Endothelial cell of umbilical vein (primary cell): ENCODE measurements around the gene MAP3K1. TPM values are rescaled to one million over a fixed set of nuclear protein-coding genes. Genes with fewer than 3 reads are reported as not detected.

ENCODE experiments used
- BruUV-seq: library from RNA; stranded (reverse); fragments of 400-500 nt; replicated peaks from 2 replicates; lab custom pipeline; 2021; lab: Mats Ljungman, UMichigan
- CTCF ChIA-PET: fragments of 300-600, 350-600 bp; sonication (Branson Sonifier 250); formaldehyde crosslinking; loops from one replicate; lab custom pipeline; 2021; ENCODE audit warnings: antibody characterized with exemption, inconsistent platforms; lab: Charles Lee
- POLR2A ChIA-PET: fragments of 300-600, 350-600 bp; sonication (Branson Sonifier 250); formaldehyde crosslinking; loops from one replicate; lab custom pipeline; 2021; ENCODE audit warnings: antibody characterized with exemption, inconsistent platforms; lab: Charles Lee
- DNase-seq: peaks from one replicate; pipeline ENCODE4 v3.0.0-alpha.2; 2011; ENCODE audit warnings: low read depth, low spot score
- FAIRE-seq: peaks from 2 replicates; lab custom pipeline; 2011; peaks lifted over from hg19 to GRCh38; lab: Jason Lieb, UNC
- H2AFZ ChIP-seq: 2 replicates; pipeline ENCODE4 v1.6.0; 2012; ENCODE audit warnings: low read depth, low read length, control low read depth, inconsistent platforms
- H3K27ac ChIP-seq: 2 replicates; pipeline ENCODE4 v1.5.1; 2011; ENCODE audit warnings: low read depth, mild to moderate bottlenecking, control low read depth, low read length, moderate library complexity; ENCODE audit not compliant: insufficient read depth
- H3K27me3 ChIP-seq, 2 experiments: 2 replicates each; pipeline versions ENCODE4 v1.6.0 to v1.6.1; 2011; ENCODE audit warnings: low read length in 2 of 2, mixed read lengths in 1 of 2; ENCODE audit not compliant: control insufficient read depth in 2 of 2, insufficient read depth in 2 of 2
- H3K36me3 ChIP-seq, 2 experiments: 2 replicates in 1 of 2; 3 replicates in 1 of 2; pipeline ENCODE4 v1.5.1; 2011; ENCODE audit warnings: low read length in 2 of 2, mild to moderate bottlenecking in 1 of 2, moderate library complexity in 1 of 2; ENCODE audit not compliant: control insufficient read depth in 2 of 2, insufficient read depth in 2 of 2; ENCODE audit errors: extremely low read depth in 1 of 2
- H3K4me1 ChIP-seq: 3 replicates; pipeline ENCODE4 v1.5.1; 2011; ENCODE audit warnings: mild to moderate bottlenecking, low read length; ENCODE audit not compliant: control insufficient read depth, insufficient read depth; ENCODE audit errors: extremely low read depth
- H3K4me2 ChIP-seq: 2 replicates; pipeline ENCODE4 v1.6.1; 2011; ENCODE audit warnings: low read length, control low read depth, mixed read lengths; ENCODE audit not compliant: insufficient read depth
- H3K4me3 ChIP-seq, 3 experiments: fragments of 200-600 bp in 1 of 3; sonication (generic), shearing (Covaris generic) in 1 of 3; replicated peaks in 1 of 3; 2 replicates each; pipeline ENCODE4 v1.5.1; 2011 to 2016; ENCODE audit warnings: control low read depth in 3 of 3, low read length in 3 of 3, mild to moderate bottlenecking in 2 of 3, inconsistent platforms in 1 of 3, low read depth in 1 of 3, moderate library complexity in 1 of 3; ENCODE audit not compliant: insufficient read depth in 1 of 3
- H3K79me2 ChIP-seq: 2 replicates; pipeline ENCODE4 v1.6.0; 2012; ENCODE audit warnings: low read length, inconsistent platforms; ENCODE audit not compliant: control insufficient read depth, insufficient read depth
- H3K9ac ChIP-seq: replicated peaks from 2 replicates; pipeline ENCODE3; 2011; ENCODE audit warnings: low read length, control low read depth; ENCODE audit not compliant: insufficient read depth; ENCODE audit errors: extremely low read depth
- H3K9me1 ChIP-seq: replicated peaks from 3 replicates; pipeline ENCODE4 v1.6.0; 2011; ENCODE audit warnings: mild to moderate bottlenecking, low read length; ENCODE audit not compliant: control insufficient read depth, insufficient read depth; ENCODE audit errors: extremely low read depth
- H3K9me3 ChIP-seq: replicated peaks from 2 replicates; pipeline ENCODE4 v1.5.1; 2012; ENCODE audit warnings: low read length, inconsistent platforms; ENCODE audit not compliant: control insufficient read depth, insufficient read depth
- H4K20me1 ChIP-seq: replicated peaks from 2 replicates; pipeline ENCODE3; 2011; ENCODE audit warnings: mild to moderate bottlenecking, low read length; ENCODE audit not compliant: control insufficient read depth, insufficient read depth; ENCODE audit errors: extremely low read depth
- CTCF ChIP-seq, 2 donors: IDR thresholded peaks; 1 replicate in 1 of 2; 2 replicates in 1 of 2; pipeline ENCODE4 v1.5.1; 2011; ENCODE audit warnings: low read length in 2 of 2, mild to moderate bottlenecking in 2 of 2, moderate library complexity in 2 of 2, control low read depth in 1 of 2, inconsistent platforms in 1 of 2, low read depth in 1 of 2; ENCODE audit not compliant: insufficient read depth in 1 of 2; ENCODE audit errors: extremely low read depth in 1 of 2
- EZH2 ChIP-seq: IDR thresholded peaks from 2 replicates; pipeline ENCODE4 v1.6.1; 2012; ENCODE audit warnings: borderline replicate concordance, low read depth, mild to moderate bottlenecking, moderate library complexity, low read length, inconsistent platforms; ENCODE audit not compliant: severe bottlenecking
- FOS ChIP-seq: IDR thresholded peaks from 2 replicates; pipeline ENCODE4 v1.6.1; 2011; ENCODE audit warnings: mild to moderate bottlenecking, low read length, moderate library complexity, borderline replicate concordance; ENCODE audit not compliant: insufficient read depth
- GATA2 ChIP-seq: IDR thresholded peaks from 2 replicates; pipeline ENCODE4 v1.7.0; 2011; ENCODE audit warnings: low read depth, mild to moderate bottlenecking, moderate library complexity, mixed read lengths, low read length; ENCODE audit not compliant: insufficient read length, insufficient read depth
- JUN ChIP-seq: IDR thresholded peaks from 2 replicates; pipeline ENCODE4 v1.6.1; 2011; ENCODE audit warnings: borderline replicate concordance, low read depth; ENCODE audit not compliant: insufficient read length, insufficient read depth
- MAX ChIP-seq: IDR thresholded peaks from 2 replicates; pipeline ENCODE4 v1.6.1; 2011; ENCODE audit not compliant: insufficient read depth, insufficient read length
- MYC ChIP-seq: IDR thresholded peaks from one replicate; pipeline ENCODE4 v1.6.1; 2011; ENCODE audit warnings: mild to moderate bottlenecking, low read depth, low read length
- POLR2A ChIP-seq: IDR thresholded peaks from 2 replicates; pipeline ENCODE4 v1.6.1; 2012; ENCODE audit warnings: low read depth, mild to moderate bottlenecking, control low read depth, low read length
- POLR2AphosphoS5 ChIP-seq: IDR thresholded peaks from 2 replicates; pipeline ENCODE4 v1.6.1; 2012; ENCODE audit warnings: low read depth, mild to moderate bottlenecking, control low read depth, low read length, moderate library complexity; ENCODE audit not compliant: insufficient read depth
- dilution Hi-C: fragments of 300-500 bp; cut with MboI; formaldehyde crosslinking; loops from one replicate; pipeline ENCODE4 v1.15.0; 2019; ENCODE audit warnings: low sequenced_read_pairs; ENCODE audit not compliant: extremely low pct_ligation_motif_present
- intact Hi-C: fragments of 100-400 bp; cut with micrococcal nuclease; formaldehyde crosslinking; loops from one replicate; pipeline ENCODE4 v1.10.0; 2022
- polyA plus RNA-seq, 4 experiments: library from polyadenylated mRNA; depleted of rRNA in 3 of 4; stranded (reverse) in 3 of 4; unstranded in 1 of 4; fragments of >200 nt; gene quantifications; 2 replicates each; pipeline versions ENCODE4 v1.2.1 to v1.2.3, GENCODE V29; 2011 to 2012; ENCODE audit warnings: missing spikeins in 1 of 4
- total RNA-seq: library from RNA; stranded (reverse); gene quantifications from 2 replicates; pipeline ENCODE4 v1.2.3, GENCODE V29; 2021

The MAP3K1 gene
- total and polyA plus RNA-seq, 2 donors (not counting 3 experiments of a cell fraction or from before 2014, with no cell fraction given): 5.7 to 14.4 TPM

GRCh38 chr5:56803894-56804293 is 11.5 kb upstream of the MAP3K1 start:
- POLR2A ChIA-PET: no interaction called here
- intact Hi-C loops: no loop called here
- no TSS peak for BruUV-seq

More at GRCh38 chr5:56803894-56804293, 11.5 kb upstream of the MAP3K1 start:
- dilution Hi-C loops: no loop called here
- no peaks in the 10 kb centered on the region for H3K36me3 ChIP-seq
- no peaks in the 10 kb centered on the region for H3K79me2 ChIP-seq
- no peak overlapping the region for H3K9ac ChIP-seq
- TF ChIP-seq MAX (no peak), CTCF (IDR thresholded peaks at IDR 0.05; ENCODE audit: extremely low read depth in 1 of 2, insufficient read depth in 1 of 2, low read depth in 1 of 2, low read length in 2 of 2) (no peak), POLR2A (no peak), POLR2AphosphoS5 (no peak), MYC (no peak), EZH2 (no peak), GATA2 (no peak), JUN (no peak), FOS (no peak)
- no peaks in the 10 kb centered on the region for H4K20me1 ChIP-seq
- CTCF ChIA-PET: no interaction called here
- H3K4me2 ChIP-seq: no peak overlapping the region
- no peaks in the 10 kb centered on the region for H3K4me1 ChIP-seq
- H2AFZ ChIP-seq: no peak overlapping the region
- no peaks in the 10 kb centered on the region for H3K9me1 ChIP-seq
- H3K27ac ChIP-seq: no peak overlapping the region
- no peak for DNase-seq
- peaks cover 3 to 6% of the 10 kb centered on the region in 2 experiments for H3K27me3 ChIP-seq
- no peak for FAIRE-seq
- H3K4me3 ChIP-seq: no peak overlapping the region
- H3K9me3 ChIP-seq: no peaks in the 10 kb centered on the region
